Trophoblast cell (in vitro differentiated cells and primary cell): ENCODE data around the gene JKAMP. TPM values are rescaled to one million over a fixed set of nuclear protein-coding genes. Genes with fewer than 3 reads are reported as not detected.

Source experiments
- DNase-seq, 2 donors: peaks; one replicate each; pipeline ENCODE4 v3.0.0-alpha.2; 2016
- H2AFZ ChIP-seq: 2 replicates; pipeline ENCODE4 v1.6.1; 2013; ENCODE audit warnings: low read length, moderate library complexity, mild to moderate bottlenecking; ENCODE audit not compliant: insufficient read depth, poor library complexity
- H2AK5ac ChIP-seq: 2 replicates; pipeline ENCODE4 v1.6.1; 2013; ENCODE audit warnings: mild to moderate bottlenecking, low read length
- H2BK120ac ChIP-seq: 2 replicates; pipeline ENCODE4 v1.6.1; 2013; ENCODE audit warnings: low read length, mild to moderate bottlenecking, moderate library complexity; ENCODE audit not compliant: insufficient read depth, poor library complexity
- H2BK12ac ChIP-seq: 2 replicates; pipeline ENCODE4 v1.6.1; 2013; ENCODE audit warnings: mild to moderate bottlenecking, low read length, moderate library complexity
- H2BK5ac ChIP-seq: 2 replicates; pipeline ENCODE4 v1.6.1; 2013; ENCODE audit warnings: low read length, low read depth, moderate library complexity, mild to moderate bottlenecking; ENCODE audit not compliant: poor library complexity
- H3K14ac ChIP-seq: 2 replicates; pipeline ENCODE4 v1.6.1; 2013; ENCODE audit warnings: mild to moderate bottlenecking, low read length
- H3K18ac ChIP-seq: 2 replicates; pipeline ENCODE4 v1.6.1; 2013; ENCODE audit warnings: mild to moderate bottlenecking, low read length
- H3K23ac ChIP-seq: 2 replicates; pipeline ENCODE4 v1.6.1; 2013; ENCODE audit warnings: low read length
- H3K27ac ChIP-seq: 2 replicates; pipeline ENCODE4 v1.5.1; 2013; ENCODE audit warnings: low read depth, mild to moderate bottlenecking, inconsistent platforms, low read length, moderate library complexity
- H3K27me3 ChIP-seq: 2 replicates; pipeline ENCODE4 v1.6.1; 2013; ENCODE audit warnings: inconsistent platforms, mild to moderate bottlenecking, low read length, moderate library complexity; ENCODE audit not compliant: insufficient read depth
- H3K36me3 ChIP-seq, 2 experiments: 1 replicate in 1 of 2; 2 replicates in 1 of 2; pipeline ENCODE4 v1.6.1; 2013; ENCODE audit warnings: low read length in 2 of 2, mild to moderate bottlenecking in 2 of 2, moderate library complexity in 1 of 2; ENCODE audit not compliant: insufficient read depth in 2 of 2, control insufficient read depth in 1 of 2
- H3K4ac ChIP-seq: 2 replicates; pipeline ENCODE4 v1.6.1; 2013; ENCODE audit warnings: low read depth, mild to moderate bottlenecking, low read length, moderate library complexity
- H3K4me1 ChIP-seq, 2 experiments: 1 replicate in 1 of 2; 2 replicates in 1 of 2; pipeline ENCODE4 v1.6.1; 2013; ENCODE audit warnings: low read length in 2 of 2, mild to moderate bottlenecking in 2 of 2, moderate library complexity in 1 of 2; ENCODE audit not compliant: insufficient read depth in 2 of 2, control insufficient read depth in 1 of 2
- H3K4me2 ChIP-seq: 2 replicates; pipeline ENCODE4 v1.6.1; 2013; ENCODE audit warnings: inconsistent platforms, mild to moderate bottlenecking, low read length, moderate library complexity
- H3K4me3 ChIP-seq: 2 replicates; pipeline ENCODE4 v1.5.1; 2013; ENCODE audit warnings: mild to moderate bottlenecking, low read depth, low read length, inconsistent platforms
- H3K79me1 ChIP-seq: one replicate; pipeline ENCODE4 v1.6.1; 2013; ENCODE audit warnings: low read length
- H3K79me2 ChIP-seq: 2 replicates; pipeline ENCODE4 v1.6.1; 2013; ENCODE audit warnings: low read length, mild to moderate bottlenecking; ENCODE audit not compliant: control insufficient read depth, insufficient read depth, poor library complexity
- H3K9ac ChIP-seq: 2 replicates; pipeline ENCODE4 v1.6.1; 2013; ENCODE audit warnings: mild to moderate bottlenecking, low read length
- H3K9me3 ChIP-seq: 2 replicates; pipeline ENCODE4 v1.6.1; 2013; ENCODE audit warnings: low read depth, mild to moderate bottlenecking, control low read depth, inconsistent platforms, low read length; ENCODE audit not compliant: insufficient read depth
- H4K12ac ChIP-seq: 2 replicates; pipeline ENCODE4 v1.6.1; 2013; ENCODE audit warnings: low read depth, mild to moderate bottlenecking, low read length, moderate library complexity
- H4K8ac ChIP-seq: 2 replicates; pipeline ENCODE4 v1.6.1; 2013; ENCODE audit warnings: low read depth, mild to moderate bottlenecking, low read length, moderate library complexity
- H4K91ac ChIP-seq: one replicate; pipeline ENCODE4 v1.6.1; 2013; ENCODE audit warnings: low read depth, mild to moderate bottlenecking, low read length, moderate library complexity
- WGBS: extraction: QIAGEN DNeasy Blood & Tissue Kit; methylation state at CpG from one replicate; pipeline ENCODE4 v1.1.7; 2013; ENCODE audit warnings: missing lambda C conversion rate; ENCODE audit not compliant: insufficient read length, insufficient coverage; ENCODE audit errors: extremely low coverage; 5-methylcytosine and 5-hydroxymethylcytosine counted together
- polyA plus RNA-seq: library from polyadenylated mRNA; stranded (reverse); fragments of 200-250 nt; gene quantifications from 2 replicates; pipeline ENCODE4 v1.2.3, GENCODE V29; 2013

JKAMP gene, protein sequence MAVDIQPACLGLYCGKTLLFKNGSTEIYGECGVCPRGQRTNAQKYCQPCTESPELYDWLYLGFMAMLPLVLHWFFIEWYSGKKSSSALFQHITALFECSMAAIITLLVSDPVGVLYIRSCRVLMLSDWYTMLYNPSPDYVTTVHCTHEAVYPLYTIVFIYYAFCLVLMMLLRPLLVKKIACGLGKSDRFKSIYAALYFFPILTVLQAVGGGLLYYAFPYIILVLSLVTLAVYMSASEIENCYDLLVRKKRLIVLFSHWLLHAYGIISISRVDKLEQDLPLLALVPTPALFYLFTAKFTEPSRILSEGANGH
- 47.1 and 47.7 TPM in 2 replicates for polyA plus RNA-seq

DNA sequence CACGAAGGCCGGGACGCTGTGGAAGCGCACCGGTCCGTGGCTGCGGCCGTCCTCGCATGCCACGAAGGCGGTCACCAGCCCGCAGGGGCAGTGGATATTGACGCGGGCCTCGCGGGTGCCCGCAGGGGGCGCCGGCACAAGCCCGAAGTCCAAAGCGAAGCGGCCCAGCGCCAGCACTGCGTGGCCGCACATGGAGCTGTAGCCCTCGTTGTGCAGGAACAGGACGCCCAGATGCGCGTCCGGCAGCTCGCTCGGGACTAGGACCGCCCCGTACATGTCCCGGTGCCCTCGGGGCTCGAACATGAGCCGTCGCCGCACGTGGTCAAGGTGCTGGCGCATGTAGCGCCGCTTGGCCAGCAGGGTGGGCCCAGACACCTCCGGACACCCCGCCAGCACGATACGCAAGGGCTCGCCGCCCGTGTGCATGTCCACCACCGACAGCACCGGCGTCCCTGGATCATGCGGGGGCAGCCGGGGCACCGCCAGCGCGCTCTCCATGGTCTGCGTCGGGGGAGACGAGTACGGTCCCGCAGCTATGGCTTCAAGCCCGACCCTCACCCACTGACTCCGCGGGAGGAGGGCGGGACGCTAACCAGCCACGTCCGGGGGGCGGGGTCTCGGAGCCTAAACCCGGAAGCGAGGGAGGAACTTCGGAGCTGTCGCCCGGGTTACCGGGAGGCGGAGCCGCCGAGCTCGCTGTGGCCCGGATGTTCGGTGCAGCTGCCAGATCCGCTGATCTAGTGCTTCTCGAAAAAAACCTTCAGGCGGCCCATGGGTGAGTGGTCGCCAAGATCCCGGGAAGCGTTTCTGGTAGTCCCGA is at the start of gene JKAMP, which contains the start of gene L3HYPDH:
Gene JKAMP, plus strand, starts transcription at position 699 of the 820 bp plus-strand sequence. Its CDS starts 73 bp downstream, at position 772.
Gene L3HYPDH, minus strand, starts transcription at position 590 of the 820 bp plus-strand sequence. Its CDS starts 92 bp downstream, at position 498.
- peak within 1 kb of the TSS; percentile 94 for H2AFZ ChIP-seq
- peaks cover 11% of the 10 kb centered on the region for H3K79me1 ChIP-seq
- H3K4me2 ChIP-seq: peak within 1 kb of the TSS; percentile 82
- peak within 1 kb of the TSS; percentile 88 for H3K14ac ChIP-seq
- peak within 1 kb of the TSS; percentile 81 for H4K12ac ChIP-seq
- H4K91ac ChIP-seq: peak within 1 kb of the TSS; percentile 76
- peak within 1 kb of the TSS; percentile 91 for H3K9ac ChIP-seq
- H3K18ac ChIP-seq: peak within 1 kb of the TSS; percentile 80
- H4K8ac ChIP-seq: peak within 1 kb of the TSS; percentile 92
- peak within 1 kb of the TSS; percentile 77 for H2BK120ac ChIP-seq
- H3K23ac ChIP-seq: peak within 1 kb of the TSS; percentile 55
- H3K79me2 ChIP-seq: peaks cover 8% of the 10 kb centered on the region
- H3K27me3 ChIP-seq: no peaks in the 10 kb centered on the region
- WGBS: no CpG with 5 or more reads among the region's 92 CpGs
- no peak within 1 kb of the TSS for H2BK12ac ChIP-seq
- peak; percentile 97 to 98 for DNase-seq
- H3K4me3 ChIP-seq: peak within 1 kb of the TSS; percentile 92
- H3K27ac ChIP-seq: peak within 1 kb of the TSS; percentile 91
- H3K9me3 ChIP-seq: no peaks in the 10 kb centered on the region
- peak within 1 kb of the TSS; percentile 74 for H2BK5ac ChIP-seq
- H3K36me3 ChIP-seq: peaks cover 0 to 2% of the 10 kb centered on the region in 2 experiments
- peak within 1 kb of the TSS; percentile 39 for H3K4ac ChIP-seq
- H3K4me1 ChIP-seq: peaks cover 0 to 9% of the 10 kb centered on the region in 2 experiments
- H2AK5ac ChIP-seq: no peak within 1 kb of the TSS

DNA sequence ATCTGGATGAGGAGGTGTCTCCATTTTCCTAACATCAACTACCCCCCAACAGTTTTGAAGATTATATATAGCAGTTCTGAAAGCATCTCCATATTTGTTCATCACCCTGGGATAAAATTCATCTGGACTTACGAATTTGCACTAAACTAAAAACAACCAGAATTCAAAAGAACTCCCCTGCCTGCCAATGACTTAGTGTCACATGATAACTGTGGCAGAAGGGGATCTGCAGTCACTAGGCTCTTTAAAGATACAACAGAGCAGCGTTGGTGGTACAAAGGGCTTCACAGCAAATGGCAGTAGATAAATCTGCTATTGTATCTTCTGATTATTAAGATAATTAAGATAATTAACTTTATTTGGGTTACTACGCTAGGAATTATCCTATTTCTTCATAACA is 49.2 kb upstream of the JKAMP start:
- H3K9ac ChIP-seq: no peak overlapping the region
- no peak overlapping the region for H3K4me3 ChIP-seq
- DNase-seq: no peak
- no peaks in the 10 kb centered on the region for H3K27me3 ChIP-seq
- H3K23ac ChIP-seq: no peak overlapping the region
- H3K4me1 ChIP-seq: no peaks in the 10 kb centered on the region
- no peak overlapping the region for H2BK12ac ChIP-seq
- H2BK120ac ChIP-seq: no peak overlapping the region
- no peak overlapping the region for H4K91ac ChIP-seq
- no peak overlapping the region for H2AFZ ChIP-seq
- H3K79me2 ChIP-seq: no peaks in the 10 kb centered on the region
- no peak overlapping the region for H3K18ac ChIP-seq
- no peaks in the 10 kb centered on the region for H3K36me3 ChIP-seq
- no peak overlapping the region for H2BK5ac ChIP-seq
- H3K9me3 ChIP-seq: no peaks in the 10 kb centered on the region
- H3K4me2 ChIP-seq: no peak overlapping the region
- H3K79me1 ChIP-seq: no peaks in the 10 kb centered on the region
- no peak overlapping the region for H2AK5ac ChIP-seq
- H3K27ac ChIP-seq: no peak overlapping the region
- no CpG with 5 or more reads among the region's 3 CpGs for WGBS
- H4K8ac ChIP-seq: no peak overlapping the region
- H3K4ac ChIP-seq: no peak overlapping the region
- no peak overlapping the region for H3K14ac ChIP-seq
- no peak overlapping the region for H4K12ac ChIP-seq

DNA sequence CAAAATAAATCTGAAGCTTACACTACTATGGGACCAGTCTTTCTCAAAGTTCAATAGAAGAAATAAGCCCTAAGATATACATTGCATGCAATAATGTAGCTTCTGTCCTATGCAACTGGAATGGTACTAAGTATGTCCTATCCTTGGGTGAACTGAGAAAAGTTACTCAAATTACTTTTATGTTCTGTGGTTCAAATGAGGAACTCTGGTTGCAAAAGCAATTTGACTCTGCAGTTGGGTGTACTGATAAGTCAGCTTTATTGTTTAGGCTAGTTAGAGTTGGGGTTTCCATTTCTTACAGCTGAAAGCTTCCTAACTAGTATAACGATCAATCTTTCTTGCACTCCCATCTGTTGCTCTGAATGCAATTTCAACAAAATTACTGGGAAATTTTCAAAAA is 48.3 kb upstream of the JKAMP start:
- Histone ChIP-seq H3K4me1 (no peaks in the 10 kb centered on the region), H3K4me2 (no peak overlapping the region), H2BK5ac (no peak overlapping the region), H4K12ac (no peak overlapping the region), H3K27ac (no peak overlapping the region), H4K91ac (no peak overlapping the region), H3K23ac (no peak overlapping the region), H4K8ac (no peak overlapping the region), H3K27me3 (no peaks in the 10 kb centered on the region), H3K14ac (no peak overlapping the region), H3K9me3 (no peaks in the 10 kb centered on the region), H2AK5ac (no peak overlapping the region), H3K4me3 (no peak overlapping the region), H2BK120ac (no peak overlapping the region), H3K79me1 (no peaks in the 10 kb centered on the region), H2AFZ (no peak overlapping the region), H2BK12ac (no peak overlapping the region), H3K79me2 (no peaks in the 10 kb centered on the region), H3K18ac (no peak overlapping the region), H3K9ac (no peak overlapping the region), H3K36me3 (no peaks in the 10 kb centered on the region), H3K4ac (no peak overlapping the region)
- no CpG with 5 or more reads among the region's 1 CpG for WGBS
- DNase-seq: no peak

DNA sequence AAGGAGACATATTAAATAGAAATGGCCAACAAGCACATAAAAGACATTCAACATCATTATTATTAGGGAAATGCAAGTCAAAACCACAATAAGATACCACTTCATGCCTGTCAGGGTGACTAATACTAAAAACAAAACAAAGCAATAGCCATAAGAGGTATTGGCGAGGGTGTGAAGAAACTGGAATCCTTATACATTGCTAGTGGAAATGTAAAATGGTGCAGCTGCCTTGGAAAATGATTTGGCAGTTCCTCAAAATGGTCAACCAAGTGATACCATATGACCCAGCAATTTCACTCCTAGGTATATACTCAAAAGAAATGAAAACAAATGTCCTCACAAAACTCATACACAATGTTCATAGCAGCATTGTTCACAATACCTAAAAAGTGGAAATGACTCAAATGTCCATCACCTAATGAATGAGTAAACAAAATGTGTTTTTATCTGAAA is 46.1 kb upstream of the JKAMP start:
- Histone ChIP-seq H3K36me3 (no peaks in the 10 kb centered on the region), H3K79me1 (no peaks in the 10 kb centered on the region), H2BK12ac (no peak overlapping the region), H3K14ac (no peak overlapping the region), H4K8ac (no peak overlapping the region), H3K27me3 (no peaks in the 10 kb centered on the region), H3K9me3 (no peaks in the 10 kb centered on the region), H2AFZ (no peak overlapping the region), H2BK120ac (no peak overlapping the region), H3K27ac (no peak overlapping the region), H3K4ac (no peak overlapping the region), H3K18ac (no peak overlapping the region), H3K79me2 (no peaks in the 10 kb centered on the region), H3K9ac (no peak overlapping the region), H2AK5ac (no peak overlapping the region), H3K4me1 (no peaks in the 10 kb centered on the region), H3K4me3 (no peak overlapping the region), H3K23ac (no peak overlapping the region), H4K12ac (no peak overlapping the region), H3K4me2 (no peak overlapping the region), H4K91ac (no peak overlapping the region), H2BK5ac (no peak overlapping the region)
- peak in 1 of 2 donors; percentile 8 for DNase-seq
- no CpG with 5 or more reads among the region's 1 CpG for WGBS
